NCI-H146 treated with DMSO at 0.1 percent for 48 hours (cell line): Measurements from ENCODE around the gene MYO7B.
A peak's percentile ranks its signal among the peaks of the same experiment; 100 is the strongest.
"Not testable (repeated sequence)": the region's sequence is repeated elsewhere in the genome, so short reads cannot be mapped to it uniquely, and the experiment has no call there.

ENCODE experiments used
- DNase-seq: peaks from one replicate; lab custom pipeline; 2025; ENCODE audit not compliant: unreplicated experiment; lab: John Stamatoyannopoulos, UW

MYO7B gene

DNA sequence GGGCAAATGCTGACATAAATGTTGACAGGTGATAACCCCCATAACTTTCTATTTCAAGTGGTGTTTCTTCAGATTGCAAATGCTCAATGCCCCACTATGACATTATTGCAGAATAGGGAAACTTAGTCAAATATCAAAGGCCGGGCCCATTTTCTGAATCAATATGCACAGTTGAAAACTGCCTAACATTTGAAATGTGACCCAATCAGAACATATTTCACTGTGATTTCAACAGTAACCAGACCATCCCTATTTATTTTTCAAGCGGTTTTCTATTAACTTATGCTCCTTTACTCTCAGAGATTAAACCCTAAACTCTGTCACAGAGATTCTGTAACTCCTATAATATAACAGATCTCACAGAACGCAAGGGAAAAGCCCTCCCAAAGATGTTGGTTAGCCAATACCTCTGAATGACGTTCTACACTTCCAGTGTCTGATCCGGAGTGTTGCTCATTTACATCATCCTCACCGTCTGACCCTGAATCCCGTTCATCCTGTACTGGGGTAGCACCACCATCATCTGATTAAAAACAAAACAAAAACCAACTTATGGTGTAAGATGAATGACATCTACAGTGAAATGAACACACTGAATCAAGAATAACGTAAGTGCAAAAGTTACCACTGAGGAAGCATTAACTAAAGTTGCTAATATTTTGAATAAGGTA lies 12.1 kb upstream of the MYO7B start:
- no peak for DNase-seq

- DNase-seq: not testable (repeated sequence)
Observed at GRCh38 chr2:127524198-127524834, 11.2 kb upstream of the MYO7B start.

DNA sequence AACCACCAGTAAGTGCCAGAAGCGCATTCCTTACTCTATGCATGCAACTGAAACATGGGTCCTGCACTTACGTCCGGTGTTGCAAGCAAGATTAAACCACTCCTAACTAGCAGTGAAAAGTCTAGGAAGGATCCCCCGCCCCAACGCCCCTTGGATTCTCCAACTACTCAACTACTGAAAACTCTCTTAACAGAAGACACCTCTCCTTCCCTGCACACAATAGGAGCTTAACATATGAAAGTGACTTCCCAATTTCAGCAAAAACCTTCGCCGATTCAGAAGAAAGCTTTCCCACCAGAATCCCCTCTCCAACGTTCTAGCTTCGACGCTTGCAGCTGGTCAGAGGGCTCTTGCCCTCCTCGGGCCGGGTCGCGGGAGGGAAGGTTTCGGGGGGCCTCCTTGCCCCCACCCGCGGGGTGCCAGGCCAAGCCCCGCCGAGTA lies 9.8 kb upstream of the MYO7B start:
- no peak for DNase-seq

GRCh38 chr2:127526132-127527000 lies 9.1 kb upstream of the MYO7B start, which contains the start of gene IWS1:
Gene IWS1 (minus strand): TSS chr2:127526489. CDS start chr2:127526208, 281 bp downstream.
- peak; percentile 98 for DNase-seq

- peak; percentile 71 for DNase-seq
Observed at GRCh38 chr2:127527001-127527804, 8.3 kb upstream of the MYO7B start.

GRCh38 chr2:127528487-127528886 lies 7.0 kb upstream of the MYO7B start:
- DNase-seq: no peak

DNA sequence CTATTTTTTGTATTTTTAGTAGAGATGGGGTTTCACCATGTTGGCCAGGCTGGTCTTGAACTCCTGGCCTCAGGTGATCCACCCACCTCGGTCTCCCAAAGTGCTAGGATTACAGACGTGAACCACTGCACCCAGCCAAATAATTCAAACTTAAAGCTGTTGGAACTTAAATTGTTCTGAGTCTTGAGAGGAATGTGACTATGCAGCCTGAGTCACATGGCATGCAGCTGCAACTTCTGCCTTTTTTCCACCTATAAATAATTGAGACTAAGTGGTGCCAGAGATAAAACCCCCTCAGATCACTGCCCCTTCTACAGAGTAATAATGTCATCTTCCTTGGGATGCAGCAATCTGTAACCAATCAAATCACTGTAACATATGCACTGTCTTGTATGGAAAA lies 6.1 kb upstream of the MYO7B start:
- DNase-seq: not testable (repeated sequence)

- no peak for DNase-seq
Observed at GRCh38 chr2:127530245-127531140, 5.0 kb upstream of the MYO7B start.

GRCh38 chr2:127531221-127531648 lies 4.2 kb upstream of the MYO7B start:
- no peak for DNase-seq

- no peak for DNase-seq
Observed at GRCh38 chr2:127532296-127532695, 3.2 kb upstream of the MYO7B start.

DNA sequence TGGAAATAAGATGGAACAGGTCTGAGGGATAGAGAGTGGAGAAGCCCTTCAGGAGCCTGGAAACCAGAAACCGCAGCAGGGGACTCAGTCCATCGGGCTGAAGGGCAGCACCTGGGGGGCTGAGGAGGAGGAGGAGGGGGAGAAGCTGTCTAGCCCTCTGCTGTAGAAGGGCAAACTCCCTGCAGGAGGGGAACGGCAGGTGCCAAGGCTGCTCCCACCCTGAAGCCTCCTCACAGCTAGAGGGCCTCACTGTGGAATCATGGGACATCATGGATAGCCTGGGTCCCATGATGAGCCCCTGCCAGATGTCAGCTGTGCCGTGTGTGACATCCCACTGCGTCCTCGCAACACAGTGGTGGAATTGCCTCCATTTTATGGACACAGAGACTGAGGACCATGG lies 435 bp downstream of the MYO7B start:
- peak; percentile 50 for DNase-seq

GRCh38 chr2:127536707-127537541 lies 1.4 kb downstream of the MYO7B start:
- DNase-seq: no peak

GRCh38 chr2:127537644-127538043 lies 2.2 kb downstream of the MYO7B start:
- DNase-seq: no peak

GRCh38 chr2:127541809-127542208 lies 6.3 kb downstream of the MYO7B start:
- DNase-seq: no peak

- peak; percentile 27 for DNase-seq
Observed at GRCh38 chr2:127542231-127542630, 6.7 kb downstream of the MYO7B start.

DNA sequence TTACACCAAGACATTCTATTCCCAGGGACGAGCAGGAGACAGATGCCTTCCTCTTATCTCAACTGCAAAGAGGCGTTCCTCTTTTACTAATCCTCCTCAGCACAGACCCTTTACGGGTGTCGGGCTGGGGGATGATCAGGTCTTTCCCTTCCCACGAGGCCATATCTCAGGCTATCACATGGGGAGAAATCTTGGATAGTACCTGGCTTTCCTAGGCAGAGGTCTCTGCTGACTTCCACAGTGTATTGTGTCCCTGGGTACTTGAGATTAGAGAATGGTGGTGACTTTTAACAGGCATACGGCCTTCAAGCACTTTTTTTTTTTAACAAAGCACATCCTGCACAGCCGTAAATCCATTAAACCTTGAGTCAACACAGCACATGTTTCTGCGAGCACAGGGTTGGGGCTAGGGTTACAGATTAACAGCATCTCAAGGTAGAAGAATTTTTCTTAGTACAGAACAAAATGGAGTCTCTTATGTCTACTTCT lies 7.6 kb downstream of the MYO7B start:
- DNase-seq: peak; percentile 15

GRCh38 chr2:127545189-127545588 lies 9.7 kb downstream of the MYO7B start:
- DNase-seq: no peak

DNA sequence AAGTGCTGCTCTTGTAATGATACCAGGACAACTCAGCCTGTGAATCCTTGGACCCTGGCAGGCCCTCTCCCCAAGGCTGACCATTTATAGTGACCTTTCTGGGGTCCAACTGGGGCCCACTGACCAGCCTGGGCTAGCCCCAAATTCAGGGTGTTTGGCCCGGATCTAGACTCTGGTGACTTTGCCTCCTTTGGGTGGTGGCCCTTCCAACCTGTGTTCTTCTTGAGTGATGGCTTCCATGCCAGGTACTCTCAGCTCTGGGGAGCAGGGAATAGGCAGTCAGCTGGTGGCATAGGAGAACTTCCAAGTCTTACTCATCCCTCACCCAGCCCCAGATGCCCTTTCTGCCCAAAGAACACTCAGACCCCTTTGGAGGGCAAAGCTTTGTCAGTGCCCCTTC lies 10.3 kb downstream of the MYO7B start:
- no peak for DNase-seq

GRCh38 chr2:127546797-127547196 lies 11.3 kb downstream of the MYO7B start:
- no peak for DNase-seq
